ENCODE data around the gene GOSR2. TPM values are rescaled to one million over a fixed set of nuclear protein-coding genes. Genes with fewer than 3 reads are reported as not detected.

Gene GOSR2
- total RNA-seq, 4 donors from 2014 or later: 20.3 to 37.8 (median 24.7) TPM

- no peaks in the 10 kb centered on the region for H3K9me3 ChIP-seq
- no peak for TF ChIP-seq POLR2A (IDR thresholded peaks at IDR 0.05)
- TF ChIP-seq CTCF (IDR thresholded peaks at IDR 0.05): no peak
- intact Hi-C loops (cut with DNase I): no loop called here
- H3K36me3 ChIP-seq: no peaks in the 10 kb centered on the region
- 81 to 91% methylated on average over 4 of the region's 4 CpGs for WGBS, 2 donors
- H3K27ac ChIP-seq: no peak overlapping the region
- H3K27me3 ChIP-seq: peaks cover 0 to 20% (median 0%) of the 10 kb centered on the region in 4 donors
- no peaks in the 10 kb centered on the region for H3K4me1 ChIP-seq
- no peak for DNase-seq
- H3K4me3 ChIP-seq: no peak overlapping the region
These were observed 18.9 kb upstream of the GOSR2 start for GRCh38 chr17:46903762-46904672.

- DNase-seq: no peak
- Histone ChIP-seq H3K9me3 (no peaks in the 10 kb centered on the region), H3K4me3 (no peak overlapping the region), H3K27me3 (peaks cover 0 to 39% (median 0%) of the 10 kb centered on the region in 4 donors), H3K27ac (no peak overlapping the region), H3K36me3 (no peaks in the 10 kb centered on the region), H3K4me1 (no peaks in the 10 kb centered on the region)
- intact Hi-C loops (cut with DNase I): no loop called here
- 59% methylated on average over 9 of the region's 14 CpGs; no CpG with 5 or more reads in 1 of the 2 donors for WGBS, 2 donors
- no peak for TF ChIP-seq CTCF (IDR thresholded peaks at IDR 0.05)
- TF ChIP-seq POLR2A (IDR thresholded peaks at IDR 0.05): no peak
These were observed 14.8 kb upstream of the GOSR2 start for GRCh38 chr17:46908068-46908737.

GRCh38 chr17:46910179-46910927 is 12.6 kb upstream of the GOSR2 start:
- H3K36me3 ChIP-seq: no peaks in the 10 kb centered on the region
- intact Hi-C loops (cut with DNase I): no loop called here
- H3K9me3 ChIP-seq: no peaks in the 10 kb centered on the region
- no peak for TF ChIP-seq POLR2A (IDR thresholded peaks at IDR 0.05)
- no peak for TF ChIP-seq CTCF (IDR thresholded peaks at IDR 0.05)
- 59 to 67% methylated on average over 8 to 9 of the region's 10 CpGs for WGBS, 2 donors
- no peak for DNase-seq
- H3K27me3 ChIP-seq: peaks cover 0 to 40% (median 0%) of the 10 kb centered on the region in 4 donors
- no peak overlapping the region for H3K4me3 ChIP-seq
- no peak overlapping the region for H3K27ac ChIP-seq
- H3K4me1 ChIP-seq: no peaks in the 10 kb centered on the region

DNA sequence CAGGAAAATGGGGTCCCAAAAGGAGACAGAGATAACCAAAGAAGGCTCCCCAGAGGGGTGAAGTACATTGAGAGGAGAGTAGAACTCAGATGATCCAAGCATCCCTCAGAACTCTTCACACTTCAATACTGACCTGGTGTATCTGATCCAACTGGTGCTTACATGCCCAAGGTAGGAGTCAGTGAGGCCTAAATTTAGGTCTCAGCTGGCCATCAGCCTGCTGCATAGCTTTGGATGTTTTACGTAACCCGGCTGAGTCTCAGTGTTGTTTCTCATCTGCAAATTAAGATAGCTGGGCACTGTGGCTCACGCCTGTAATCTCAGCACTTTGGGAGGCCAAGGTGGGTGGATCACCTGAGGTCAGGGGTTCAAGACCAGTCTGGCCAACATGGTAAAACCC is 11.6 kb upstream of the GOSR2 start:
- Histone ChIP-seq H3K9me3 (no peaks in the 10 kb centered on the region), H3K4me3 (no peak overlapping the region), H3K36me3 (no peaks in the 10 kb centered on the region), H3K4me1 (no peaks in the 10 kb centered on the region), H3K27ac (no peak overlapping the region), H3K27me3 (peaks cover 0 to 37% (median 0%) of the 10 kb centered on the region in 4 donors)
- DNase-seq: no peak
- WGBS, 2 donors: 94 to 100% methylated on average over 2 of the region's 3 CpGs
- intact Hi-C loops (cut with DNase I): no loop called here
- TF ChIP-seq CTCF (IDR thresholded peaks at IDR 0.05) (no peak), POLR2A (IDR thresholded peaks at IDR 0.05) (no peak)

All from esophagus squamous epithelium (tissue), 5 donors.